ENCODE measurements around the gene GPR171. TPM values are rescaled to one million over a fixed set of nuclear protein-coding genes. Genes with fewer than 3 reads are reported as not detected.
"Not testable (repeated sequence)": the region's sequence is repeated elsewhere in the genome, so short reads cannot be mapped to it uniquely, and the experiment has no call there.

The GPR171 gene
- total RNA-seq: 246 and 257 TPM in 2 replicates

GRCh38 chr3:151203051-151203420 is at the start of gene GPR171:
TSS of gene GPR171 (minus strand) at chr3:151203216. CDS start at chr3:151199386, 3,830 bp downstream.
- intact Hi-C loops (cut with micrococcal nuclease): loop anchor here (1.0 to 10.0 kb wide), 16 partner anchors 8 to 1978 kb away; partner anchors contain the start of genes CP, EIF2A, RAP2B and RNF13

GRCh38 chr3:151248772-151249337 is 45.8 kb upstream of the GPR171 start:
- intact Hi-C loops (cut with micrococcal nuclease): no loop called here

- intact Hi-C loops (cut with micrococcal nuclease): not testable (repeated sequence)
Observed at GRCh38 chr3:151242006-151242405, 39.0 kb upstream of the GPR171 start.

GRCh38 chr3:151236736-151237135 is 33.7 kb upstream of the GPR171 start:
- intact Hi-C loops (cut with micrococcal nuclease): no loop called here

- intact Hi-C loops (cut with micrococcal nuclease): no loop called here
Observed at GRCh38 chr3:151236316-151236715, 33.3 kb upstream of the GPR171 start.

GRCh38 chr3:151234825-151235224 is 31.8 kb upstream of the GPR171 start:
- intact Hi-C loops (cut with micrococcal nuclease): no loop called here

GRCh38 chr3:151232991-151233390 is 30.0 kb upstream of the GPR171 start:
- intact Hi-C loops (cut with micrococcal nuclease): no loop called here

GRCh38 chr3:151232403-151232802 is 29.4 kb upstream of the GPR171 start:
- intact Hi-C loops (cut with micrococcal nuclease): not testable (repeated sequence)

- intact Hi-C loops (cut with micrococcal nuclease): loop anchor here (1.0 kb wide), 1 partner anchor 38 kb away; no protein-coding TSS in a partner anchor
Observed at GRCh38 chr3:151230646-151231045, 27.6 kb upstream of the GPR171 start.

GRCh38 chr3:151228666-151229040 is 25.6 kb upstream of the GPR171 start:
- intact Hi-C loops (cut with micrococcal nuclease): no loop called here

GRCh38 chr3:151227807-151228665 is 25.0 kb upstream of the GPR171 start:
- intact Hi-C loops (cut with micrococcal nuclease): loop anchor here (1.0 to 2.0 kb wide), 12 partner anchors 17 to 690 kb away; partner anchors contain the start of genes GPR171 and P2RY14

GRCh38 chr3:151227266-151227806 is 24.3 kb upstream of the GPR171 start:
- intact Hi-C loops (cut with micrococcal nuclease): loop anchor here (1.0 to 2.0 kb wide), 12 partner anchors 16 to 691 kb away; partner anchors contain the start of genes GPR171 and P2RY14

GRCh38 chr3:151226825-151227224 is 23.8 kb upstream of the GPR171 start:
- intact Hi-C loops (cut with micrococcal nuclease): loop anchor here (1.0 to 2.0 kb wide), 12 partner anchors 16 to 691 kb away; partner anchors contain the start of genes GPR171 and P2RY14

GRCh38 chr3:151226088-151226563 is 23.1 kb upstream of the GPR171 start:
- intact Hi-C loops (cut with micrococcal nuclease): loop anchor here (2.0 kb wide), 1 partner anchor 213 kb away; no protein-coding TSS in a partner anchor

- intact Hi-C loops (cut with micrococcal nuclease): no loop called here
Observed at GRCh38 chr3:151225040-151225975, 22.3 kb upstream of the GPR171 start.

GRCh38 chr3:151224268-151224866 is 21.4 kb upstream of the GPR171 start:
- intact Hi-C loops (cut with micrococcal nuclease): no loop called here

GRCh38 chr3:151219056-151219455 is 16.0 kb upstream of the GPR171 start:
- intact Hi-C loops (cut with micrococcal nuclease): no loop called here

- intact Hi-C loops (cut with micrococcal nuclease): no loop called here
Observed at GRCh38 chr3:151218136-151218535, 15.1 kb upstream of the GPR171 start.

- intact Hi-C loops (cut with micrococcal nuclease): no loop called here
Observed at GRCh38 chr3:151216641-151217607, 13.9 kb upstream of the GPR171 start.

All from T-helper 1 cell treated with Interleukin-12 subunit alpha and Interleukin-12 subunit beta and Interleukin-4 antibody, amounts not matched to agents 30 ng/mL and 1 ng/mL, for 36 hours (primary cell).